HepG2 (cell line): ENCODE measurements around the gene SUPT4H1. TPM values are rescaled to one million over a fixed set of nuclear protein-coding genes. Genes with fewer than 3 reads are reported as not detected.
"Not testable (repeated sequence)": the region's sequence is repeated elsewhere in the genome, so short reads cannot be mapped to it uniquely, and the experiment has no call there.

Experiments
- ATAC-seq: fragments of 200-7000 bp; cut with Tn5 transposase; 3 replicates; pipeline ENCODE4 v1.9.1; 2020; ENCODE audit warnings: mild to moderate bottlenecking, moderate library complexity
- BruUV-seq: library from RNA; stranded (reverse); fragments of 400-500 nt; replicated peaks from 2 replicates; lab custom pipeline; 2021; lab: Mats Ljungman, UMichigan
- CTCF ChIA-PET: fragments of 300-600 bp; formaldehyde crosslinking; extraction: SDS; loops from one replicate; lab custom pipeline; 2021; ENCODE audit warnings: low total read pairs, inconsistent platforms, low intra/inter-chr PET ratio; lab: Yijun Ruan, JAX
- POLR2A ChIA-PET: fragments of 350-600 bp; sonication (Branson Sonifier 250); formaldehyde crosslinking; loops from one replicate; lab custom pipeline; 2020; ENCODE audit warnings: antibody characterized with exemption, inconsistent platforms; lab: Yijun Ruan, JAX
- DNase-seq: peaks from one replicate; pipeline ENCODE4 v3.0.0-alpha.2; 2015; ENCODE audit warnings: low spot score
- FAIRE-seq: peaks from 3 replicates; lab custom pipeline; 2011; peaks lifted over from hg19 to GRCh38; lab: Jason Lieb, UNC
- H2AFZ ChIP-seq: one replicate; pipeline ENCODE4 v1.6.1; 2011; ENCODE audit warnings: low read length, inconsistent platforms
- H3K27ac ChIP-seq: fragments of 300-600 bp; 3 replicates; pipeline ENCODE4 v1.8.0; 2011; ENCODE audit warnings: mixed run types, mild to moderate bottlenecking, mixed read lengths, low read length, inconsistent platforms; ENCODE audit not compliant: insufficient read depth; ENCODE audit errors: extremely low read length
- H3K27me3 ChIP-seq, 2 experiments: fragments of 200-600 bp in 1 of 2; 2 replicates in 1 of 2; 3 replicates in 1 of 2; pipeline versions ENCODE4 v1.6.0 to v1.8.0; 2011; ENCODE audit warnings: low read length in 2 of 2, mild to moderate bottlenecking in 2 of 2, moderate library complexity in 2 of 2, inconsistent platforms in 1 of 2; ENCODE audit not compliant: insufficient read depth in 2 of 2, control insufficient read depth in 1 of 2
- H3K36me3 ChIP-seq, 2 experiments: fragments of 200-600 bp in 1 of 2; replicated peaks in 1 of 2; 2 replicates in 1 of 2; 3 replicates in 1 of 2; pipeline versions ENCODE4 v1.5.1 to v1.8.0; 2011; ENCODE audit warnings: low read length in 2 of 2, inconsistent platforms in 1 of 2; ENCODE audit not compliant: insufficient read depth in 2 of 2, control insufficient read depth in 1 of 2
- H3K4me1 ChIP-seq: 2 replicates; pipeline ENCODE4 v1.5.1; 2012; ENCODE audit warnings: low read length, inconsistent platforms; ENCODE audit not compliant: insufficient read depth
- H3K4me2 ChIP-seq: 2 replicates; pipeline ENCODE4 v1.6.0; 2011; ENCODE audit warnings: low read depth, low read length, inconsistent platforms
- H3K4me3 ChIP-seq, 3 experiments: fragments of 200-600 bp in 1 of 3; sonication (generic), shearing (Covaris generic) in 1 of 3; replicated peaks in 1 of 3; 2 replicates each; pipeline ENCODE4 v1.5.1; 2011 to 2016; ENCODE audit warnings: low read length in 3 of 3, inconsistent platforms in 2 of 3, low read depth in 2 of 3, mild to moderate bottlenecking in 2 of 3, control low read depth in 1 of 3, mixed read lengths in 1 of 3; ENCODE audit not compliant: insufficient read depth in 1 of 3
- H3K79me2 ChIP-seq: one replicate; pipeline ENCODE4 v1.6.1; 2011; ENCODE audit warnings: low read length, inconsistent platforms; ENCODE audit not compliant: insufficient read depth
- H3K9ac ChIP-seq: 2 replicates; pipeline ENCODE4 v1.6.0; 2011; ENCODE audit warnings: mild to moderate bottlenecking, low read depth, low read length, inconsistent platforms; ENCODE audit not compliant: insufficient read depth
- H3K9me3 ChIP-seq: 2 replicates; pipeline ENCODE4 v1.5.1; 2012; ENCODE audit warnings: mild to moderate bottlenecking, low read length
- H4K20me1 ChIP-seq: 2 replicates; pipeline ENCODE4 v1.6.0; 2011; ENCODE audit warnings: inconsistent platforms, mild to moderate bottlenecking, low read length, moderate library complexity; ENCODE audit not compliant: insufficient read depth
- AGO2 ChIP-seq: fragments of 200-400 bp; formaldehyde crosslinking; optimal IDR thresholded peaks from 2 replicates; pipeline ENCODE3; 2017; ENCODE audit warnings: mild to moderate bottlenecking, low read depth, low read length, moderate library complexity
- CEBPG ChIP-seq: IDR thresholded peaks from 2 replicates; pipeline ENCODE4 v1.6.1; 2016
- NR2F1 ChIP-seq, 2 experiments: fragments of 450-650 bp in 1 of 2; formaldehyde crosslinking in 1 of 2; IDR thresholded peaks; 2 replicates each; pipeline versions ENCODE4 v1.5.0 to v1.6.1; 2016 to 2020; ENCODE audit warnings: mild to moderate bottlenecking in 1 of 2, missing compliant biosample characterization in 1 of 2, missing genetic modification reagents in 1 of 2, moderate library complexity in 1 of 2
- RCOR2 ChIP-seq: IDR thresholded peaks from 2 replicates; pipeline ENCODE4 v1.6.1; 2016; ENCODE audit warnings: missing biosample characterization, missing genetic modification reagents
- SOX6 ChIP-seq, 2 experiments: fragments of 450-650 bp in 1 of 2; sonication (generic) in 1 of 2; formaldehyde crosslinking in 1 of 2; IDR thresholded peaks; 2 replicates each; pipeline versions ENCODE4 v1.4.0 to v1.6.1; 2017 to 2020; ENCODE audit warnings: antibody characterized with exemption in 1 of 2, mild to moderate bottlenecking in 1 of 2, missing genetic modification reagents in 1 of 2
- TEAD3 ChIP-seq: optimal IDR thresholded peaks from 2 replicates; pipeline ENCODE3; 2016; ENCODE audit warnings: borderline replicate concordance
- ZNF263 ChIP-seq: sonication (generic); formaldehyde crosslinking; IDR thresholded peaks from 2 replicates; pipeline ENCODE4 v1.4.0; 2020; ENCODE audit warnings: missing genetic modification reagents
- ZNF441 ChIP-seq: sonication (generic); formaldehyde crosslinking; IDR thresholded peaks from 2 replicates; pipeline ENCODE4 v1.7.0; 2021; ENCODE audit warnings: missing genetic modification reagents, borderline replicate concordance
- WGBS: methylation state at CpG from one replicate; pipeline ENCODE4 v1.1.6; 2017; ENCODE audit warnings: low lambda C conversion rate; 5-methylcytosine and 5-hydroxymethylcytosine counted together
- in situ Hi-C: cut with HindIII; loops from 2 replicates; pipeline ENCODE4 v1.10.0; 2017; ENCODE audit warnings: low pct_unique_long_range_greater_than_20kb; ENCODE audit not compliant: extremely low pct_ligation_motif_present
- intact Hi-C: fragments of 100-400 bp; cut with micrococcal nuclease; formaldehyde crosslinking; loops from one replicate; pipeline ENCODE4 v1.10.0; 2022; ENCODE audit not compliant: unreplicated experiment
- polyA plus RNA-seq, 8 experiments: library from polyadenylated mRNA; depleted of rRNA in 3 of 8; stranded (reverse) in 7 of 8; unstranded in 1 of 8; fragments of >200 nt; fragmentation: Illumina TruSeq in 4 of 8; extraction: Trizol in 4 of 8; gene quantifications; 2 replicates each; pipeline versions ENCODE4 v1.2.1 to v1.2.3, GENCODE V29; 2011 to 2016; ENCODE audit warnings: low read depth in 4 of 8, missing spikeins in 1 of 8, mixed read lengths in 1 of 8; ENCODE audit not compliant: insufficient read depth in 1 of 8
- total RNA-seq, 5 experiments: library from RNA; depleted of rRNA; stranded (reverse); fragments of >200 nt; fragmentation: Illumina TruSeq; extraction: Trizol; gene quantifications; 2 replicates each; pipeline ENCODE4 v1.2.3, GENCODE V29; 2016; ENCODE audit warnings: low read depth in 1 of 5
- TF ChIP-seq, protein P1 (sequence below): sonication (generic); formaldehyde crosslinking; conservative IDR thresholded peaks from 2 replicates; pipeline ENCODE4 v1.8.0; 2022; ENCODE audit warnings: low read depth, missing genetic modification reagents
- TF ChIP-seq, protein P2 (sequence below): sonication (generic); formaldehyde crosslinking; IDR thresholded peaks from 2 replicates; pipeline ENCODE4 v1.5.0; 2020; ENCODE audit warnings: mild to moderate bottlenecking, missing genetic modification reagents
- TF ChIP-seq, protein P3 (sequence below): IDR thresholded peaks from 2 replicates; pipeline ENCODE4 v1.6.1; 2016; ENCODE audit warnings: mild to moderate bottlenecking

Gene SUPT4H1
- total and polyA plus RNA-seq, 2 of the 13 experiments (the other 11 are each of a cell fraction or from before 2014, with no cell fraction given), result 155 to 244 TPM

DNA sequence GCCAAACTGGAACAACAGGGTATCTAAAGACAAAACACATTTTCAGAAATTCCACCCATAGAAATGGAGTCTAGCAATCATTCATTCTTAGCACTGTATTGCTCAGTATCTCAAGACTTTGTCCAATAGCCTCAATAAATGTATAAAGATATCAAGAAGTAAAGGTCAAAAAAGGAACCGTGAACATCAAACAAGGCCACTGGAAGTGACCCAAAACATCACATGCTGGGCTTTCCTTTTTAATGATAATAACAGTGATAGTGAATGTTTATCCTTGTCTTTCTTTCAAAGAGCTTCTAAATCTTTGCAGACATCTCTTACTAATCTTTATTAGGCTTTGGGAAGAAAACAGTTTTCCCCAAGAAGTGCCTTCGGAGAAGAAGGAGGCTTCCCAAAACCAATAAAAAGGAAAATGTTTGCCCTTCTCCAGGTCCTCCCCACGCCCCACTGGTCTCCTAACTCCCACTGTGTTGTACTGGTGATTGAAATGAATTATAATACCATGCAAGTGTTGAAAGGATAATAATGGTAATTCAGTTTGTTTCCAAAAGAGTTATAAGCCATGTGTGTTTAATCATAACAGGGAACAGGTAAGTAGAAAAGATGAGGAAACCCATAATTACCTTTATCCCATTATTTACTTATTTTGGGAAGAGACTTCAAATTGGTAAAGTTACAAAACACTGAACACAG is 46.7 kb upstream of the SUPT4H1 start (continued):
- TF ChIP-seq NR2F1 (CRISPR knock-in tag; IDR thresholded peaks at IDR 0.05), result no peak
- TF ChIP-seq, protein P1, sequence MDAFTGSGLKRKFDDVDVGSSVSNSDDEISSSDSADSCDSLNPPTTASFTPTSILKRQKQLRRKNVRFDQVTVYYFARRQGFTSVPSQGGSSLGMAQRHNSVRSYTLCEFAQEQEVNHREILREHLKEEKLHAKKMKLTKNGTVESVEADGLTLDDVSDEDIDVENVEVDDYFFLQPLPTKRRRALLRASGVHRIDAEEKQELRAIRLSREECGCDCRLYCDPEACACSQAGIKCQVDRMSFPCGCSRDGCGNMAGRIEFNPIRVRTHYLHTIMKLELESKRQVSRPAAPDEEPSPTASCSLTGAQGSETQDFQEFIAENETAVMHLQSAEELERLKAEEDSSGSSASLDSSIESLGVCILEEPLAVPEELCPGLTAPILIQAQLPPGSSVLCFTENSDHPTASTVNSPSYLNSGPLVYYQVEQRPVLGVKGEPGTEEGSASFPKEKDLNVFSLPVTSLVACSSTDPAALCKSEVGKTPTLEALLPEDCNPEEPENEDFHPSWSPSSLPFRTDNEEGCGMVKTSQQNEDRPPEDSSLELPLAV (CRISPR knock-in tag), result no peak

DNA sequence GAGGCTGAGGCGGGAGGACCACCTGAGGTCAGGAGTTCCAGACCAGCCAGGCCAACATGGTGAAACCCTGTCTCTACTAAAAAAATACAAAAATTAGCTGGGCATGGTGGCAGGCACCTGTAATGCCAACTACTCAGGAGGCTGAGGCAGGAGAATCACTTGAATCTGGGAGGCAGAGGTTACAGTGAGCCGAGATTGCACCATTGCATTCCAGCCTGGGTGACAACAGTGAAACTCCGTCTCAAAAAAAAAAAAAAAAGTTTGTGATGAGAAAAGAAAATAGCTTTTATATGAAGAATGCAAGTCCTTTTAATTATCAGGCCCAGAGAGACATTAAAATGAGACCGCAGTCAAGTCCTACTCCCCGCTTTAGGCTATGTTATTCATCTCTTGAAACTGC is 45.4 kb upstream of the SUPT4H1 start:
- BruUV-seq, H3K27ac ChIP-seq: not testable (repeated sequence)

More for the DNA sequence above, 45.4 kb upstream of the SUPT4H1 start:
- FAIRE-seq; H2AFZ ChIP-seq; H3K9me3 ChIP-seq; H3K27me3 ChIP-seq; H4K20me1 ChIP-seq; DNase-seq; intact Hi-C loops; ATAC-seq; H3K9ac ChIP-seq; H3K4me2 ChIP-seq; H3K4me3 ChIP-seq; CTCF ChIA-PET; in situ Hi-C loops; TF ChIP-seq SOX6 (IDR thresholded peaks at IDR 0.05): not testable (repeated sequence)
- POLR2A ChIA-PET, result interaction anchor here (1.1 to 4.7 kb wide), 7 partner anchors 8 to 45 kb away, joined by 3 to 81 read pairs (median 10); partner anchors contain the start of genes RNF43 and SUPT4H1
- Histone ChIP-seq H3K79me2 (peaks cover 99% of the 10 kb centered on the region), H3K4me1 (peaks cover 100% of the 10 kb centered on the region), H3K36me3 (peaks cover 7 to 38% of the 10 kb centered on the region in 2 experiments)
- WGBS, result 82% methylated on average over 5 of the region's 5 CpGs
- peak; percentile 72 for TF ChIP-seq TEAD3 (CRISPR knock-in tag)
- TF ChIP-seq SOX6 (CRISPR knock-in tag; IDR thresholded peaks at IDR 0.05), result peak; percentile 15; the same call in 1 of the 2 replicates
- peak; percentile 45; the same call in 1 of the 2 replicates for TF ChIP-seq CEBPG (CRISPR knock-in tag)
- TF ChIP-seq, protein P2, sequence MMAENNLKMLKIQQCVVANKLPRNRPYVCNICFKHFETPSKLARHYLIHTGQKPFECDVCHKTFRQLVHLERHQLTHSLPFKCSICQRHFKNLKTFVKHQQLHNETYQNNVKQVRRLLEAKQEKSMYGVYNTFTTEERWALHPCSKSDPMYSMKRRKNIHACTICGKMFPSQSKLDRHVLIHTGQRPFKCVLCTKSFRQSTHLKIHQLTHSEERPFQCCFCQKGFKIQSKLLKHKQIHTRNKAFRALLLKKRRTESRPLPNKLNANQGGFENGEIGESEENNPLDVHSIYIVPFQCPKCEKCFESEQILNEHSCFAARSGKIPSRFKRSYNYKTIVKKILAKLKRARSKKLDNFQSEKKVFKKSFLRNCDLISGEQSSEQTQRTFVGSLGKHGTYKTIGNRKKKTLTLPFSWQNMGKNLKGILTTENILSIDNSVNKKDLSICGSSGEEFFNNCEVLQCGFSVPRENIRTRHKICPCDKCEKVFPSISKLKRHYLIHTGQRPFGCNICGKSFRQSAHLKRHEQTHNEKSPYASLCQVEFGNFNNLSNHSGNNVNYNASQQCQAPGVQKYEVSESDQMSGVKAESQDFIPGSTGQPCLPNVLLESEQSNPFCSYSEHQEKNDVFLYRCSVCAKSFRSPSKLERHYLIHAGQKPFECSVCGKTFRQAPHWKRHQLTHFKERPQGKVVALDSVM (CRISPR knock-in tag), result peak; percentile 70
- TF ChIP-seq ZNF441 (CRISPR knock-in tag), result peak; percentile 57; the same call in 1 of the 2 replicates
- 0 out of 2 replicates have a peak, but pooled peaks have one; percentile 7 for TF ChIP-seq RCOR2
- TF ChIP-seq ZNF263 (CRISPR knock-in tag), result 0 out of 2 replicates have a peak, but pooled peaks have one; percentile 48
- TF ChIP-seq, protein P3, sequence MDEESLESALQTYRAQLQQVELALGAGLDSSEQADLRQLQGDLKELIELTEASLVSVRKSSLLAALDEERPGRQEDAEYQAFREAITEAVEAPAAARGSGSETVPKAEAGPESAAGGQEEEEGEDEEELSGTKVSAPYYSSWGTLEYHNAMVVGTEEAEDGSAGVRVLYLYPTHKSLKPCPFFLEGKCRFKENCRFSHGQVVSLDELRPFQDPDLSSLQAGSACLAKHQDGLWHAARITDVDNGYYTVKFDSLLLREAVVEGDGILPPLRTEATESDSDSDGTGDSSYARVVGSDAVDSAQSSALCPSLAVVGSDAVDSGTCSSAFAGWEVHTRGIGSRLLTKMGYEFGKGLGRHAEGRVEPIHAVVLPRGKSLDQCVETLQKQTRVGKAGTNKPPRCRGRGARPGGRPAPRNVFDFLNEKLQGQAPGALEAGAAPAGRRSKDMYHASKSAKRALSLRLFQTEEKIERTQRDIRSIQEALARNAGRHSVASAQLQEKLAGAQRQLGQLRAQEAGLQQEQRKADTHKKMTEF (CRISPR knock-in tag), result peak; percentile 42; the same call in 1 of the 2 replicates
- TF ChIP-seq AGO2, result peak; percentile 6
